B cell (primary cell): ENCODE measurements around the gene CD244. TPM values are rescaled to one million over a fixed set of nuclear protein-coding genes. Genes with fewer than 3 reads are reported as not detected.

Experiments
- ATAC-seq: fragments of 200-7000 bp; cut with Tn5 transposase; one replicate; pipeline ENCODE4 v1.10.0; 2021; ENCODE audit warnings: low read depth, mild to moderate bottlenecking, moderate number of reproducible peaks, moderate library complexity
- CTCF ChIA-PET: fragments of 350-600 bp; sonication (Branson Sonifier 250); formaldehyde crosslinking; loops from one replicate; lab custom pipeline; 2021; ENCODE audit warnings: antibody characterized with exemption, inconsistent platforms; lab: Charles Lee
- POLR2A ChIA-PET: fragments of 350-600 bp; sonication (Branson Sonifier 250); formaldehyde crosslinking; loops from one replicate; lab custom pipeline; 2021; ENCODE audit warnings: antibody characterized with exemption; lab: Charles Lee
- DNase-seq: peaks from one replicate; pipeline ENCODE4 v3.0.0; 2013
- H2AFZ ChIP-seq: 2 replicates; pipeline ENCODE4 v1.6.1; 2012; ENCODE audit warnings: mild to moderate bottlenecking, low read depth, low read length; ENCODE audit not compliant: insufficient read depth, poor library complexity, severe bottlenecking
- H3K27ac ChIP-seq, 2 donors: 1 replicate in 1 of 2; 2 replicates in 1 of 2; pipeline ENCODE4 v1.5.1; 2012 to 2013; ENCODE audit warnings: low read length in 2 of 2, mild to moderate bottlenecking in 2 of 2, moderate library complexity in 1 of 2
- H3K27me3 ChIP-seq, 4 experiments: fragments of 200-600 bp in 1 of 4; sonication (generic) in 1 of 4; replicated peaks in 1 of 4; 1 replicate in 2 of 4; 2 replicates in 2 of 4; pipeline versions ENCODE4 v1.6.1 to v1.7.0; 2013 to 2016; ENCODE audit warnings: low read length in 3 of 4, mild to moderate bottlenecking in 2 of 4, mixed read lengths in 1 of 4, moderate library complexity in 1 of 4; ENCODE audit not compliant: insufficient read depth in 4 of 4, control insufficient read depth in 3 of 4; ENCODE audit errors: control extremely low read depth in 1 of 4
- H3K36me3 ChIP-seq, 2 experiments: replicated peaks in 1 of 2; 1 replicate in 1 of 2; 2 replicates in 1 of 2; pipeline versions ENCODE4 v1.6.1 to v1.7.1; 2013; ENCODE audit warnings: low read length in 1 of 2; ENCODE audit not compliant: insufficient read depth in 2 of 2, control insufficient read depth in 1 of 2; ENCODE audit errors: control extremely low read depth in 1 of 2, extremely low read depth in 1 of 2
- H3K4me1 ChIP-seq, 2 donors: fragments of 200-600 bp in 1 of 2; sonication (generic) in 1 of 2; 1 replicate in 1 of 2; 2 replicates in 1 of 2; pipeline versions ENCODE4 v1.5.1 to v1.6.1; 2013 to 2017; ENCODE audit warnings: low read length in 2 of 2; ENCODE audit not compliant: control insufficient read depth in 2 of 2, insufficient read depth in 2 of 2
- H3K4me2 ChIP-seq: replicated peaks from 2 replicates; pipeline ENCODE3; 2012; ENCODE audit warnings: mild to moderate bottlenecking, low read depth, low read length; ENCODE audit not compliant: poor library complexity, severe bottlenecking
- H3K4me3 ChIP-seq, 5 experiments: fragments of 200-600 bp in 1 of 5; sonication (generic) in 1 of 5; 1 replicate in 3 of 5; 2 replicates in 2 of 5; pipeline versions ENCODE4 v1.5.1 to v1.7.0; 2011 to 2016; ENCODE audit warnings: low read length in 4 of 5, mild to moderate bottlenecking in 4 of 5, low read depth in 2 of 5, control low read depth in 1 of 5, moderate library complexity in 1 of 5; ENCODE audit not compliant: insufficient read depth in 1 of 5; ENCODE audit errors: control extremely low read depth in 1 of 5, extremely low read depth in 1 of 5
- H3K79me2 ChIP-seq: fragments of 200-600 bp; sonication (generic); one replicate; pipeline ENCODE4 v1.6.0; 2016; ENCODE audit warnings: low read length; ENCODE audit not compliant: control insufficient read depth, insufficient read depth
- H3K9ac ChIP-seq: fragments of 200-600 bp; sonication (generic); 2 replicates; pipeline ENCODE4 v1.6.1; 2017; ENCODE audit warnings: mild to moderate bottlenecking, low read length, moderate library complexity
- H3K9me3 ChIP-seq, 3 donors: one replicate each; pipeline versions ENCODE4 v1.6.1 to v1.7.1; 2013; ENCODE audit warnings: low read length in 2 of 3; ENCODE audit not compliant: control insufficient read depth in 2 of 3, insufficient read depth in 1 of 3; ENCODE audit errors: control extremely low read depth in 1 of 3
- H4K20me1 ChIP-seq: 2 replicates; pipeline ENCODE4 v1.6.0; 2012; ENCODE audit warnings: mild to moderate bottlenecking, low read length; ENCODE audit not compliant: insufficient read depth, control insufficient read depth, poor library complexity, severe bottlenecking
- H3K27ac Mint-ChIP-seq: one replicate; pipeline ENCODE4 v1.8.0; 2021; ENCODE audit warnings: mixed read lengths
- H3K27me3 Mint-ChIP-seq: one replicate; pipeline ENCODE4 v1.8.0; 2021; ENCODE audit warnings: mixed read lengths
- H3K4me1 Mint-ChIP-seq: one replicate; pipeline ENCODE4 v1.8.0; 2021; ENCODE audit warnings: mixed read lengths
- H3K4me3 Mint-ChIP-seq: one replicate; pipeline ENCODE4 v1.8.0; 2021; ENCODE audit warnings: mixed read lengths
- H3K9me3 Mint-ChIP-seq: one replicate; pipeline ENCODE4 v1.8.0; 2022; ENCODE audit warnings: mixed read lengths; ENCODE audit not compliant: insufficient read depth
- CTCF ChIP-seq: fragments of 200-600 bp; IDR thresholded peaks from one replicate; pipeline ENCODE4 v1.8.0; 2022; ENCODE audit warnings: antibody characterized with exemption, mild to moderate bottlenecking
- EZH2 ChIP-seq: IDR thresholded peaks from 2 replicates; pipeline ENCODE4 v1.6.1; 2012; ENCODE audit warnings: borderline replicate concordance, low read depth, mild to moderate bottlenecking, moderate library complexity, low read length; ENCODE audit not compliant: insufficient read depth, poor library complexity, severe bottlenecking
- WGBS: methylation state at CpG from one replicate; pipeline ENCODE4 v1.1.5; 2013; ENCODE audit warnings: missing lambda C conversion rate; ENCODE audit not compliant: insufficient coverage; 5-methylcytosine and 5-hydroxymethylcytosine counted together
- intact Hi-C: fragments of 100-400 bp; cut with micrococcal nuclease; formaldehyde crosslinking; loops from one replicate; pipeline ENCODE4 v1.10.0; 2022
- polyA plus RNA-seq: library from polyadenylated mRNA; depleted of rRNA; stranded (reverse); fragments of >200 nt; gene quantifications from 2 replicates; pipeline ENCODE4 v1.2.3, GENCODE V29; 2012
- total RNA-seq, 2 donors: library from RNA; stranded (reverse); fragments of 120-200 nt in 1 of 2; gene quantifications; 1 replicate in 1 of 2; 2 replicates in 1 of 2; pipeline versions ENCODE4 v1.2.3 to v1.2.4, GENCODE V29; 2013 to 2022

CD244 gene
- total and polyA plus RNA-seq, 2 donors (not counting 1 experiment from before 2014, with no cell fraction given), result 0.31 TPM; not detected in 1

GRCh38 chr1:160799641-160800040, 63.0 kb downstream of the CD244 start:
- DNase-seq (no peak), ATAC-seq (no peak)
- peak overlapping the region; percentile 87 for H3K4me2 ChIP-seq
- Mint-ChIP-seq H3K4me3 (peak overlapping the region; percentile 99), H3K9me3 (no peaks in the 10 kb centered on the region), H3K4me1 (peaks cover 78% of the 10 kb centered on the region), H3K27ac (peak overlapping the region; percentile 39), H3K27me3 (no peaks in the 10 kb centered on the region)
- no peak overlapping the region for H2AFZ ChIP-seq
- peaks cover 0 to 10% (median 2%) of the 10 kb centered on the region in 3 donors for H3K9me3 ChIP-seq
- H3K36me3 ChIP-seq, result peaks cover 0 to 47% of the 10 kb centered on the region in 2 experiments
- WGBS, result 90% methylated on average over 5 of the region's 5 CpGs
- H4K20me1 ChIP-seq, result no peaks in the 10 kb centered on the region
- no peak for TF ChIP-seq CTCF
- no peak for TF ChIP-seq EZH2
- H3K27me3 ChIP-seq, result no peaks in the 10 kb centered on the region
- peak overlapping the region in 2 of 5 experiments; percentile 18 to 87 for H3K4me3 ChIP-seq
- H3K27ac ChIP-seq, result peak overlapping the region in 1 of 2 donors; percentile 95
- ChIA-PET CTCF (interaction anchor here (0.6 to 9.8 kb wide), 6 partner anchors 22 to 152 kb away, joined by 3 to 150 read pairs (median 34); no protein-coding TSS in a partner anchor), POLR2A (interaction anchor here (2.6 kb wide), 1 partner anchor 10 kb away, joined by 6 read pairs; no protein-coding TSS in a partner anchor)
- intact Hi-C loops, result loop anchor here (5.0 to 10.0 kb wide), 2 partner anchors 38 to 455 kb away; partner anchors contain the start of genes COPA and NCSTN
- peaks cover 99% of the 10 kb centered on the region for H3K79me2 ChIP-seq
- peak overlapping the region; percentile 80 for H3K9ac ChIP-seq
- peaks cover 66 to 67% of the 10 kb centered on the region in 2 donors for H3K4me1 ChIP-seq

DNA sequence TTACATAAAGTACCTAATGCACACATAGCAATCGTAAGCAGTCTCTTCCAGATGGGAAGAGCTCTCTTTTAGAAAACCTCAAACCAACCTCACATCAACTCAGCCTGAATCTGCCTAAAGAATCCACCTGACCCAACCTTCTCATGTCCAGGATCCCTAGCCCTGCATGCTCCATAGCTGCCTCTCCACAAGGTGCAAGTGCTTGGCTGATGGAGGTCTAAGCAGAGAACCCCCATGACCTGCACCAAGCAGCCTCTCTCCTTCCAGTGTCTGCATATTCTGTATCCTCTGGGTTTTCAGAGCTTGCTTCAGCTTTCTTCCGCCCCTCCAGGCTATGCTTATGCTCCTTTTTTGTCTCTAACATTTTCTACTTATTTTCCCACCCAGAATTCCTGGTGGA, 64.2 kb downstream of the CD244 start:
- Histone ChIP-seq H3K4me2 (peak overlapping the region; percentile 87), H3K4me1 (peaks cover 63 to 67% of the 10 kb centered on the region in 2 donors), H3K27ac (peak overlapping the region; percentile 95 to 98), H4K20me1 (no peaks in the 10 kb centered on the region), H3K9me3 (peaks cover 0 to 10% (median 0%) of the 10 kb centered on the region in 3 donors), H3K27me3 (no peaks in the 10 kb centered on the region), H3K9ac (peak overlapping the region; percentile 80), H3K79me2 (peaks cover 99% of the 10 kb centered on the region), H2AFZ (no peak overlapping the region), H3K4me3 (peak overlapping the region; percentile 4 to 87 (median 62)), H3K36me3 (peaks cover 0 to 37% of the 10 kb centered on the region in 2 experiments)
- Mint-ChIP-seq H3K27me3 (no peaks in the 10 kb centered on the region), H3K9me3 (no peaks in the 10 kb centered on the region), H3K4me3 (peak overlapping the region; percentile 99), H3K27ac (peak overlapping the region; percentile 90), H3K4me1 (peaks cover 76% of the 10 kb centered on the region)
- no peak for TF ChIP-seq CTCF
- no peak for TF ChIP-seq EZH2
- CTCF ChIA-PET, result interaction anchor here (0.9 to 9.8 kb wide), 14 partner anchors 8 to 273 kb away, joined by 3 to 150 read pairs (median 4); no protein-coding TSS in a partner anchor
- WGBS, result 56% methylated on average over 2 of the region's 2 CpGs
- no peak for DNase-seq
- ATAC-seq, result no peak
- POLR2A ChIA-PET, result interaction anchor here (0.7 to 2.6 kb wide), 3 partner anchors 9 to 17 kb away, joined by 3 to 6 read pairs (median 5); no protein-coding TSS in a partner anchor
- intact Hi-C loops, result loop anchor here (5.0 to 10.0 kb wide), 2 partner anchors 39 to 454 kb away; partner anchors contain the start of genes COPA and NCSTN
